ENCODE data around the gene TAF1D. TPM values are rescaled to one million over a fixed set of nuclear protein-coding genes. Genes with fewer than 3 reads are reported as not detected.
"Not testable (repeated sequence)": the region's sequence is repeated elsewhere in the genome, so short reads cannot be mapped to it uniquely, and the experiment has no call there.

TAF1D gene
- polyA plus RNA-seq, 3 donors: 103 to 196 (median 139) TPM

- DNase-seq (ENCODE audit: extremely low read depth in 1 of 11, low read depth in 9 of 11, low spot score in 4 of 11): no peak
These were observed 16.9 kb upstream of the TAF1D start for GRCh38 chr11:93757924-93758865.

GRCh38 chr11:93757301-93757700, 16.0 kb upstream of the TAF1D start:
- no peak for DNase-seq (ENCODE audit: extremely low read depth in 1 of 11, low read depth in 9 of 11, low spot score in 4 of 11)

GRCh38 chr11:93756748-93757147, 15.5 kb upstream of the TAF1D start:
- no peak for DNase-seq (ENCODE audit: extremely low read depth in 1 of 11, low read depth in 9 of 11, low spot score in 4 of 11)

GRCh38 chr11:93753241-93753640, 11.9 kb upstream of the TAF1D start:
- no peak for DNase-seq (ENCODE audit: extremely low read depth in 1 of 11, low read depth in 9 of 11, low spot score in 4 of 11)

GRCh38 chr11:93751001-93751400, 9.7 kb upstream of the TAF1D start:
- no peak for DNase-seq (ENCODE audit: extremely low read depth in 1 of 11, low read depth in 9 of 11, low spot score in 4 of 11)

- DNase-seq (ENCODE audit: extremely low read depth in 1 of 11, low read depth in 9 of 11, low spot score in 4 of 11): no peak
These were observed 5.8 kb upstream of the TAF1D start for GRCh38 chr11:93747122-93747521.

- DNase-seq (ENCODE audit: extremely low read depth in 1 of 11, low read depth in 9 of 11, low spot score in 4 of 11): peak in 1 of 11 donors; percentile 22
These were observed 4.8 kb upstream of the TAF1D start for GRCh38 chr11:93746101-93746500.

- DNase-seq (ENCODE audit: extremely low read depth in 1 of 11, low read depth in 9 of 11, low spot score in 4 of 11): not testable (repeated sequence)
These were observed 3.9 kb upstream of the TAF1D start for GRCh38 chr11:93745005-93745755.

GRCh38 chr11:93744669-93745004, 3.3 kb upstream of the TAF1D start:
- no peak for DNase-seq (ENCODE audit: extremely low read depth in 1 of 11, low read depth in 9 of 11, low spot score in 4 of 11)

GRCh38 chr11:93743291-93743690, 2.0 kb upstream of the TAF1D start:
- DNase-seq (ENCODE audit: extremely low read depth in 1 of 11, low read depth in 9 of 11, low spot score in 4 of 11): no peak

GRCh38 chr11:93741882-93742226, 559 bp upstream of the TAF1D start:
- peak in 6 of 11 donors; percentile 36 to 49 (median 46) for DNase-seq (ENCODE audit: extremely low read depth in 1 of 11, low read depth in 9 of 11, low spot score in 4 of 11)

- DNase-seq (ENCODE audit: extremely low read depth in 1 of 11, low read depth in 9 of 11, low spot score in 4 of 11): peak in 7 of 11 donors; percentile 20 to 44 (median 33)
These were observed 583 bp downstream of the TAF1D start for GRCh38 chr11:93740730-93741093.

GRCh38 chr11:93740031-93740729, 1.1 kb downstream of the TAF1D start:
- DNase-seq (ENCODE audit: extremely low read depth in 1 of 11, low read depth in 9 of 11, low spot score in 4 of 11): peak in 1 of 11 donors; percentile 21

GRCh38 chr11:93738647-93739081, 2.6 kb downstream of the TAF1D start:
- no peak for DNase-seq (ENCODE audit: extremely low read depth in 1 of 11, low read depth in 9 of 11, low spot score in 4 of 11)

- DNase-seq (ENCODE audit: extremely low read depth in 1 of 11, low read depth in 9 of 11, low spot score in 4 of 11): no peak
These were observed 3.2 kb downstream of the TAF1D start for GRCh38 chr11:93737904-93738612.

GRCh38 chr11:93736129-93736528, 5.2 kb downstream of the TAF1D start:
- no peak for DNase-seq (ENCODE audit: extremely low read depth in 1 of 11, low read depth in 9 of 11, low spot score in 4 of 11)

- no peak for DNase-seq (ENCODE audit: extremely low read depth in 1 of 11, low read depth in 9 of 11, low spot score in 4 of 11)
These were observed 5.7 kb downstream of the TAF1D start for GRCh38 chr11:93735627-93736026.

GRCh38 chr11:93734427-93735222, 6.7 kb downstream of the TAF1D start:
- no peak for DNase-seq (ENCODE audit: extremely low read depth in 1 of 11, low read depth in 9 of 11, low spot score in 4 of 11)
